ENCODE results near the gene COG1. TPM values are rescaled to one million over a fixed set of nuclear protein-coding genes. Genes with fewer than 3 reads are reported as not detected.

COG1 gene
- total and polyA plus RNA-seq, 9 of the 15 experiments (the other 6 are each of a cell fraction or from before 2014, with no cell fraction given): 9.5 to 26.8 (median 12.9) TPM

DNA sequence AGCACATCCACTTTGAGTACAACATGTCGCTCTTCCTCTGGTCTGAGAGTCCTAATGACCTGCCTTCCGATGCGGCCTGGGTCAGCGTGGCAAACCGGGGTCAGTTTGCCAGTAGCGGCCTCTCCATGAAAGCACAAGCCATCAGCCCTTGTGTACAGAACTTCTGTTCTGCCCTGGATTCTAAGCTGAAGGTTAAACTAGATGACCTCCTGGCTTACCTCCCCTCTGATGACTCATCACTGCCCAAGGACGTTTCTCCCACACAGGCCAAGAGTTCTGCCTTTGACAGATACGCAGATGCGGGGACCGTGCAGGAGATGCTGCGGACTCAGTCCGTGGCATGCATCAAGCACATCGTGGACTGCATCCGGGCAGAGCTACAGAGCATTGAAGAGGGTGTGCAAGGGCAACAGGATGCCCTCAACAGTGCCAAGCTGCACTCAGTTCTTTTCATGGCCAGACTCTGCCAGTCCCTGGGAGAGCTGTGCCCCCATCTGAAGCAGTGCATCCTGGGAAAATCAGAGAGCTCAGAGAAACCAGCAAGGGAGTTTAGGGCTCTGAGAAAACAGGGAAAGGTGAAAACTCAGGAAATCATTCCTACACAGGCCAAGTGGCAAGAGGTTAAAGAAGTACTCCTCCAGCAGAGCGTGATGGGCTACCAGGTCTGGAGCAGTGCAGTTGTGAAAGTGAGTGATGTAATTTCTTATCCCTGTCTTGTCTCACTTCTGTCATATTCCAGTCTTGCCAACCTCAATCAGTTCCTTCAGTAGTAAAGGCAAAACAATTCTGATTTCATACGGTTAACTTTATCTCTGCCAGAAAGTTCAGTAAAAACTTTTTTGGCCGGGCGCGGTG, 8.6 kb downstream of the COG1 start (continued):
- TF ChIP-seq RBFOX2 (IDR thresholded peaks at IDR 0.05; ENCODE audit: low read depth, low read length): no peak
- TF ChIP-seq, protein P1, sequence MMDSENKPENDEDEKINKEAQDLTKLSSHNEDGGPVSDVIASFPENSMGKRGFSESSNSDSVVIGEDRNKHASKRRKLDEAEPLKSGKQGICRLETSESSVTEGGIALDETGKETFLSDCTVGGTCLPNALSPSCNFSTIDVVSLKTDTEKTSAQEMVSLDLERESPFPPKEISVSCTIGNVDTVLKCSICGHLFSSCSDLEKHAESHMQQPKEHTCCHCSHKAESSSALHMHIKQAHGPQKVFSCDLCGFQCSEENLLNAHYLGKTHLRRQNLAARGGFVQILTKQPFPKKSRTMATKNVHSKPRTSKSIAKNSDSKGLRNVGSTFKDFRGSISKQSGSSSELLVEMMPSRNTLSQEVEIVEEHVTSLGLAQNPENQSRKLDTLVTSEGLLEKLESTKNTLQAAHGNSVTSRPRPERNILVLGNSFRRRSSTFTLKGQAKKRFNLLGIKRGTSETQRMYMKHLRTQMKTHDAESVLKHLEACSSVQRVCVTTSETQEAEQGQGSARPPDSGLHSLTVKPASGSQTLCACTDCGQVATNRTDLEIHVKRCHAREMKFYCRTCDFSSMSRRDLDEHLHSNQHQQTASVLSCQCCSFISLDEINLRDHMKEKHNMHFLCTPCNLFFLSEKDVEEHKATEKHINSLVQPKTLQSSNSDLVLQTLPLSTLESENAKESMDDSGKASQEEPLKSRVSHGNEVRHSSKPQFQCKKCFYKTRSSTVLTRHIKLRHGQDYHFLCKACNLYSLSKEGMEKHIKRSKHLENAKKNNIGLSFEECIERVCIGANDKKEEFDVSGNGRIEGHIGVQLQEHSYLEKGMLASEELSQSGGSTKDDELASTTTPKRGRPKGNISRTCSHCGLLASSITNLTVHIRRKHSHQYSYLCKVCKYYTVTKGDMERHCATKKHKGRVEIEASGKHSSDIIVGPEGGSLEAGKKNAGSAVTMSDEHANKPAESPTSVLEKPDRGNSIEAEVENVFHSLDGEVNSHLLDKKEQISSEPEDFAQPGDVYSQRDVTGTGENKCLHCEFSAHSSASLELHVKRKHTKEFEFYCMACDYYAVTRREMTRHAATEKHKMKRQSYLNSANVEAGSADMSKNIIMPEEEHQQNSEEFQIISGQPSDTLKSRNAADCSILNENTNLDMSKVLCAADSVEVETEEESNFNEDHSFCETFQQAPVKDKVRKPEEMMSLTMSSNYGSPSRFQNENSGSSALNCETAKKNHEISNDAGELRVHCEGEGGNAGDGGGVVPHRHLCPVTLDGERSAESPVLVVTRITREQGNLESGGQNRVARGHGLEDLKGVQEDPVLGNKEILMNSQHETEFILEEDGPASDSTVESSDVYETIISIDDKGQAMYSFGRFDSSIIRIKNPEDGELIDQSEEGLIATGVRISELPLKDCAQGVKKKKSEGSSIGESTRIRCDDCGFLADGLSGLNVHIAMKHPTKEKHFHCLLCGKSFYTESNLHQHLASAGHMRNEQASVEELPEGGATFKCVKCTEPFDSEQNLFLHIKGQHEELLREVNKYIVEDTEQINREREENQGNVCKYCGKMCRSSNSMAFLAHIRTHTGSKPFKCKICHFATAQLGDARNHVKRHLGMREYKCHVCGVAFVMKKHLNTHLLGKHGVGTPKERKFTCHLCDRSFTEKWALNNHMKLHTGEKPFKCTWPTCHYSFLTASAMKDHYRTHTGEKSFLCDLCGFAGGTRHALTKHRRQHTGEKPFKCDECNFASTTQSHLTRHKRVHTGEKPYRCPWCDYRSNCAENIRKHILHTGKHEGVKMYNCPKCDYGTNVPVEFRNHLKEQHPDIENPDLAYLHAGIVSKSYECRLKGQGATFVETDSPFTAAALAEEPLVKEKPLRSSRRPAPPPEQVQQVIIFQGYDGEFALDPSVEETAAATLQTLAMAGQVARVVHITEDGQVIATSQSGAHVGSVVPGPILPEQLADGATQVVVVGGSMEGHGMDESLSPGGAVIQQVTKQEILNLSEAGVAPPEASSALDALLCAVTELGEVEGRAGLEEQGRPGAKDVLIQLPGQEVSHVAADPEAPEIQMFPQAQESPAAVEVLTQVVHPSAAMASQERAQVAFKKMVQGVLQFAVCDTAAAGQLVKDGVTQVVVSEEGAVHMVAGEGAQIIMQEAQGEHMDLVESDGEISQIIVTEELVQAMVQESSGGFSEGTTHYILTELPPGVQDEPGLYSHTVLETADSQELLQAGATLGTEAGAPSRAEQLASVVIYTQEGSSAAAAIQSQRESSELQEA (IDR thresholded peaks at IDR 0.05; ENCODE audit: low read depth): no peak
- TF ChIP-seq, protein P2, sequence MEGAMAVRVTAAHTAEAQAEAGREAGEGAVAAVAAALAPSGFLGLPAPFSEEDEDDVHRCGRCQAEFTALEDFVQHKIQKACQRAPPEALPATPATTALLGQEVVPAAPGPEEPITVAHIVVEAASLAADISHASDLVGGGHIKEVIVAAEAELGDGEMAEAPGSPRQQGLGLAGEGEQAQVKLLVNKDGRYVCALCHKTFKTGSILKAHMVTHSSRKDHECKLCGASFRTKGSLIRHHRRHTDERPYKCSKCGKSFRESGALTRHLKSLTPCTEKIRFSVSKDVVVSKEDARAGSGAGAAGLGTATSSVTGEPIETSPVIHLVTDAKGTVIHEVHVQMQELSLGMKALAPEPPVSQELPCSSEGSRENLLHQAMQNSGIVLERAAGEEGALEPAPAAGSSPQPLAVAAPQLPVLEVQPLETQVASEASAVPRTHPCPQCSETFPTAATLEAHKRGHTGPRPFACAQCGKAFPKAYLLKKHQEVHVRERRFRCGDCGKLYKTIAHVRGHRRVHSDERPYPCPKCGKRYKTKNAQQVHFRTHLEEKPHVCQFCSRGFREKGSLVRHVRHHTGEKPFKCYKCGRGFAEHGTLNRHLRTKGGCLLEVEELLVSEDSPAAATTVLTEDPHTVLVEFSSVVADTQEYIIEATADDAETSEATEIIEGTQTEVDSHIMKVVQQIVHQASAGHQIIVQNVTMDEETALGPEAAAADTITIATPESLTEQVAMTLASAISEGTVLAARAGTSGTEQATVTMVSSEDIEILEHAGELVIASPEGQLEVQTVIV (CRISPR knock-in tag; IDR thresholded peaks at IDR 0.05; ENCODE audit: borderline replicate concordance): no peak
- TF ChIP-seq RFX1 (IDR thresholded peaks at IDR 0.05): no peak
- TF ChIP-seq, protein P3, sequence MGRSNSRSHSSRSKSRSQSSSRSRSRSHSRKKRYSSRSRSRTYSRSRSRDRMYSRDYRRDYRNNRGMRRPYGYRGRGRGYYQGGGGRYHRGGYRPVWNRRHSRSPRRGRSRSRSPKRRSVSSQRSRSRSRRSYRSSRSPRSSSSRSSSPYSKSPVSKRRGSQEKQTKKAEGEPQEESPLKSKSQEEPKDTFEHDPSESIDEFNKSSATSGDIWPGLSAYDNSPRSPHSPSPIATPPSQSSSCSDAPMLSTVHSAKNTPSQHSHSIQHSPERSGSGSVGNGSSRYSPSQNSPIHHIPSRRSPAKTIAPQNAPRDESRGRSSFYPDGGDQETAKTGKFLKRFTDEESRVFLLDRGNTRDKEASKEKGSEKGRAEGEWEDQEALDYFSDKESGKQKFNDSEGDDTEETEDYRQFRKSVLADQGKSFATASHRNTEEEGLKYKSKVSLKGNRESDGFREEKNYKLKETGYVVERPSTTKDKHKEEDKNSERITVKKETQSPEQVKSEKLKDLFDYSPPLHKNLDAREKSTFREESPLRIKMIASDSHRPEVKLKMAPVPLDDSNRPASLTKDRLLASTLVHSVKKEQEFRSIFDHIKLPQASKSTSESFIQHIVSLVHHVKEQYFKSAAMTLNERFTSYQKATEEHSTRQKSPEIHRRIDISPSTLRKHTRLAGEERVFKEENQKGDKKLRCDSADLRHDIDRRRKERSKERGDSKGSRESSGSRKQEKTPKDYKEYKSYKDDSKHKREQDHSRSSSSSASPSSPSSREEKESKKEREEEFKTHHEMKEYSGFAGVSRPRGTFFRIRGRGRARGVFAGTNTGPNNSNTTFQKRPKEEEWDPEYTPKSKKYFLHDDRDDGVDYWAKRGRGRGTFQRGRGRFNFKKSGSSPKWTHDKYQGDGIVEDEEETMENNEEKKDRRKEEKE (IDR thresholded peaks at IDR 0.05; ENCODE audit: borderline replicate concordance in 1 of 2, control insufficient read depth in 1 of 2, low read depth in 2 of 2, low read length in 1 of 2): no peak
- no peak for TF ChIP-seq SRSF9 (IDR thresholded peaks at IDR 0.05; ENCODE audit: borderline replicate concordance, low read depth, low read length)
- TF ChIP-seq, protein P4, sequence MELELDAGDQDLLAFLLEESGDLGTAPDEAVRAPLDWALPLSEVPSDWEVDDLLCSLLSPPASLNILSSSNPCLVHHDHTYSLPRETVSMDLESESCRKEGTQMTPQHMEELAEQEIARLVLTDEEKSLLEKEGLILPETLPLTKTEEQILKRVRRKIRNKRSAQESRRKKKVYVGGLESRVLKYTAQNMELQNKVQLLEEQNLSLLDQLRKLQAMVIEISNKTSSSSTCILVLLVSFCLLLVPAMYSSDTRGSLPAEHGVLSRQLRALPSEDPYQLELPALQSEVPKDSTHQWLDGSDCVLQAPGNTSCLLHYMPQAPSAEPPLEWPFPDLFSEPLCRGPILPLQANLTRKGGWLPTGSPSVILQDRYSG (tag; conservative IDR thresholded peaks at IDR 0.05; ENCODE audit: low read depth): no peak
- no peak for TF ChIP-seq NCOA6 (IDR thresholded peaks at IDR 0.05)
- 0 out of 2 replicates have a peak, but pooled peaks have one; percentile 8 for TF ChIP-seq NCOR1 (IDR thresholded peaks at IDR 0.05)
- no peak for TF ChIP-seq MYBL2 (IDR thresholded peaks at IDR 0.05; ENCODE audit: low read depth)
- TF ChIP-seq MYBL2 (CRISPR knock-in tag; IDR thresholded peaks at IDR 0.05; ENCODE audit: borderline replicate concordance): no peak

Data from K562 (cell line).